ENCODE measurements around the gene RPS8.
A peak's percentile ranks its signal among the peaks of the same experiment; 100 is the strongest.
"Not testable (repeated sequence)": the region's sequence is repeated elsewhere in the genome, so short reads cannot be mapped to it uniquely, and the experiment has no call there.

RPS8 gene

GRCh38 chr1:44735992-44736391 lies 39.3 kb upstream of the RPS8 start:
- no peak overlapping the region for H3K27ac ChIP-seq (ENCODE audit: low read length)
- peaks cover 16% of the 10 kb centered on the region for H3K4me1 ChIP-seq (ENCODE audit: low read length)
- no peak overlapping the region for H3K4me2 ChIP-seq (ENCODE audit: low read length)
- TF ChIP-seq EZH2phosphoT487 (IDR thresholded peaks at IDR 0.05; ENCODE audit: low read depth) = no peak
- no peak for TF ChIP-seq CTCF (IDR thresholded peaks at IDR 0.05; ENCODE audit: low read depth, low read length)
- H3K9ac ChIP-seq (ENCODE audit: low read length) = no peak overlapping the region
- no peaks in the 10 kb centered on the region for H3K36me3 ChIP-seq (replicated peaks; ENCODE audit: low read depth, low read length)
- H3K79me2 ChIP-seq (ENCODE audit: low read length) = peaks cover 13% of the 10 kb centered on the region
- H3K9me3 ChIP-seq (ENCODE audit: insufficient read depth, low read length) = no peaks in the 10 kb centered on the region
- H4K20me1 ChIP-seq (ENCODE audit: insufficient read depth, low read length) = no peaks in the 10 kb centered on the region
- no peak overlapping the region for H3K4me3 ChIP-seq (ENCODE audit: low read length)
- no peak overlapping the region for H2AFZ ChIP-seq (ENCODE audit: low read depth, low read length)
- no peaks in the 10 kb centered on the region for H3K27me3 ChIP-seq (ENCODE audit: low read depth, low read length)

- H3K36me3 ChIP-seq (replicated peaks; ENCODE audit: low read depth, low read length); H4K20me1 ChIP-seq (ENCODE audit: insufficient read depth, low read length); H2AFZ ChIP-seq (ENCODE audit: low read depth, low read length); H3K9me3 ChIP-seq (ENCODE audit: insufficient read depth, low read length); H3K27me3 ChIP-seq (ENCODE audit: low read depth, low read length); H3K4me1 ChIP-seq (ENCODE audit: low read length): not testable (repeated sequence)
- Histone ChIP-seq H3K79me2 (ENCODE audit: low read length) (peaks cover 30% of the 10 kb centered on the region), H3K9ac (ENCODE audit: low read length) (peak overlapping the region; percentile 80), H3K4me2 (ENCODE audit: low read length) (peak overlapping the region; percentile 85), H3K27ac (ENCODE audit: low read length) (peak overlapping the region; percentile 77; the same call in 1 of the 2 replicates), H3K4me3 (ENCODE audit: low read length) (peak overlapping the region; percentile 98)
Observed at GRCh38 chr1:44738953-44739306, 36.4 kb upstream of the RPS8 start.

GRCh38 chr1:44739307-44740178 lies 35.8 kb upstream of the RPS8 start, which contains the start of gene KIF2C:
TSS of gene KIF2C (plus strand) at chr1:44739837. CDS start at chr1:44739933, 96 bp downstream.
- H3K79me2 ChIP-seq (ENCODE audit: low read length) = peaks cover 36% of the 10 kb centered on the region
- H3K27me3 ChIP-seq (ENCODE audit: low read depth, low read length) = no peaks in the 10 kb centered on the region
- peaks cover 12% of the 10 kb centered on the region for H3K36me3 ChIP-seq (replicated peaks; ENCODE audit: low read depth, low read length)
- peak within 1 kb of the TSS; percentile 98 for H3K4me3 ChIP-seq (ENCODE audit: low read length)
- H3K27ac ChIP-seq (ENCODE audit: low read length) = peak within 1 kb of the TSS; percentile 77
- TF ChIP-seq EZH2phosphoT487 (IDR thresholded peaks at IDR 0.05; ENCODE audit: low read depth) = no peak
- TF ChIP-seq CTCF (IDR thresholded peaks at IDR 0.05; ENCODE audit: low read depth, low read length) = no peak
- H3K9ac ChIP-seq (ENCODE audit: low read length) = peak within 1 kb of the TSS; percentile 98
- 0 out of 2 replicates have a peak within 1 kb of the TSS, but pooled peaks have one; percentile 3 for H2AFZ ChIP-seq (ENCODE audit: low read depth, low read length)
- H3K9me3 ChIP-seq (ENCODE audit: insufficient read depth, low read length) = no peaks in the 10 kb centered on the region
- H3K4me1 ChIP-seq (ENCODE audit: low read length) = peaks cover 6% of the 10 kb centered on the region; the same call in 1 of the 2 replicates
- no peaks in the 10 kb centered on the region for H4K20me1 ChIP-seq (ENCODE audit: insufficient read depth, low read length)
- H3K4me2 ChIP-seq (ENCODE audit: low read length) = peak within 1 kb of the TSS; percentile 93

- H3K4me1 ChIP-seq (ENCODE audit: low read length) = peaks cover 6% of the 10 kb centered on the region; the same call in 1 of the 2 replicates
- TF ChIP-seq EZH2phosphoT487 (IDR thresholded peaks at IDR 0.05; ENCODE audit: low read depth) (no peak), CTCF (IDR thresholded peaks at IDR 0.05; ENCODE audit: low read depth, low read length) (no peak)
- peak overlapping the region; percentile 93 for H3K4me2 ChIP-seq (ENCODE audit: low read length)
- H4K20me1 ChIP-seq (ENCODE audit: insufficient read depth, low read length) = no peaks in the 10 kb centered on the region
- peak overlapping the region; percentile 98 for H3K4me3 ChIP-seq (ENCODE audit: low read length)
- H3K36me3 ChIP-seq (replicated peaks; ENCODE audit: low read depth, low read length) = peaks cover 12% of the 10 kb centered on the region
- peak overlapping the region; percentile 98 for H3K9ac ChIP-seq (ENCODE audit: low read length)
- H2AFZ ChIP-seq (ENCODE audit: low read depth, low read length) = 0 out of 2 replicates have a peak overlapping the region, but pooled peaks have one; percentile 3
- H3K27ac ChIP-seq (ENCODE audit: low read length) = peak overlapping the region; percentile 77
- peaks cover 36% of the 10 kb centered on the region for H3K79me2 ChIP-seq (ENCODE audit: low read length)
- H3K9me3 ChIP-seq (ENCODE audit: insufficient read depth, low read length) = no peaks in the 10 kb centered on the region
- no peaks in the 10 kb centered on the region for H3K27me3 ChIP-seq (ENCODE audit: low read depth, low read length)
Observed at GRCh38 chr1:44740179-44740617, 35.1 kb upstream of the RPS8 start.
